H1 (cell line): ENCODE data around the gene DGKH.

Experiments used
- BRCA1 ChIP-seq: IDR thresholded peaks from 2 replicates; pipeline ENCODE4 v1.6.1; 2012; ENCODE audit warnings: low read depth, low read length, improper control_type of control experiment
- CEBPB ChIP-seq: IDR thresholded peaks from 2 replicates; pipeline ENCODE4 v1.6.1; 2012; ENCODE audit warnings: low read depth, low read length
- CTCF ChIP-seq, 3 experiments: IDR thresholded peaks; 1 replicate in 2 of 3; 2 replicates in 1 of 3; pipeline versions ENCODE4 v1.5.1 to v1.6.1; 2011; ENCODE audit warnings: low read length in 3 of 3, mild to moderate bottlenecking in 3 of 3, inconsistent platforms in 2 of 3, low read depth in 1 of 3, moderate library complexity in 1 of 3; ENCODE audit not compliant: insufficient read depth in 1 of 3; ENCODE audit errors: control extremely low read depth in 1 of 3
- EP300 ChIP-seq, 2 experiments: IDR thresholded peaks; 1 replicate in 1 of 2; 2 replicates in 1 of 2; pipeline ENCODE4 v1.6.1; 2011 to 2012; ENCODE audit warnings: low read depth in 2 of 2, low read length in 2 of 2, mild to moderate bottlenecking in 2 of 2, borderline replicate concordance in 1 of 2, inconsistent platforms in 1 of 2, moderate library complexity in 1 of 2
- EZH2 ChIP-seq: fragments of 200-600 bp; sonication (generic); IDR thresholded peaks from 2 replicates; pipeline ENCODE4 v1.7.1; 2012; ENCODE audit warnings: low read depth, mild to moderate bottlenecking, moderate library complexity, low read length, inconsistent platforms; ENCODE audit not compliant: severe bottlenecking
- GTF2F1 ChIP-seq: IDR thresholded peaks from 2 replicates; pipeline ENCODE4 v1.6.1; 2012; ENCODE audit warnings: low read depth, low read length, improper control_type of control experiment, borderline replicate concordance
- POLR2A ChIP-seq, 2 experiments: IDR thresholded peaks; 1 replicate in 1 of 2; 2 replicates in 1 of 2; pipeline ENCODE4 v1.6.1; 2011; ENCODE audit warnings: low read depth in 2 of 2, low read length in 2 of 2, mild to moderate bottlenecking in 2 of 2; ENCODE audit errors: control extremely low read depth in 1 of 2
- POLR2AphosphoS5 ChIP-seq: IDR thresholded peaks from 2 replicates; pipeline ENCODE4 v1.6.1; 2011; ENCODE audit warnings: low read depth, low read length
- POU5F1 ChIP-seq: IDR thresholded peaks from 2 replicates; pipeline ENCODE4 v1.6.1; 2011; ENCODE audit warnings: low read depth, mild to moderate bottlenecking, low read length, moderate library complexity
- RFX5 ChIP-seq: IDR thresholded peaks from 2 replicates; pipeline ENCODE4 v1.6.1; 2011; ENCODE audit warnings: low read depth, low read length, improper control_type of control experiment, borderline replicate concordance

- TF ChIP-seq EZH2 (no peak), POU5F1 (no peak), POLR2A (IDR thresholded peaks at IDR 0.05; ENCODE audit: control extremely low read depth in 1 of 2, low read depth in 2 of 2, low read length in 2 of 2) (no peak), CEBPB (no peak), CTCF (IDR thresholded peaks at IDR 0.05; ENCODE audit: control extremely low read depth in 1 of 3, insufficient read depth in 1 of 3, low read depth in 1 of 3, low read length in 3 of 3) (no peak), RFX5 (no peak), GTF2F1 (no peak), POLR2AphosphoS5 (no peak), EP300 (IDR thresholded peaks at IDR 0.05; ENCODE audit: borderline replicate concordance in 1 of 2, low read depth in 2 of 2, low read length in 2 of 2) (no peak), BRCA1 (no peak)
Observed at GRCh38 chr13:42073683-42074082, 25.2 kb downstream of the DGKH start.
